H1 (cell line): Measurements from ENCODE around the gene ZBTB45. TPM values are rescaled to one million over a fixed set of nuclear protein-coding genes. Genes with fewer than 3 reads are reported as not detected.

Experiments used
- BACH1 ChIP-seq: IDR thresholded peaks from 2 replicates; pipeline ENCODE4 v1.6.1; 2012; ENCODE audit warnings: low read length, improper control_type of control experiment
- CBX5 ChIP-seq: fragments of 300-800, 300-1000 bp; sonication (generic); IDR thresholded peaks from 2 replicates; pipeline ENCODE4 v1.7.1; 2016; ENCODE audit warnings: antibody characterized with exemption, low read length, low read depth
- EP300 ChIP-seq, 2 experiments: IDR thresholded peaks; 1 replicate in 1 of 2; 2 replicates in 1 of 2; pipeline ENCODE4 v1.6.1; 2011 to 2012; ENCODE audit warnings: low read depth in 2 of 2, low read length in 2 of 2, mild to moderate bottlenecking in 2 of 2, borderline replicate concordance in 1 of 2, inconsistent platforms in 1 of 2, moderate library complexity in 1 of 2
- POLR2A ChIP-seq, 2 experiments: IDR thresholded peaks; 1 replicate in 1 of 2; 2 replicates in 1 of 2; pipeline ENCODE4 v1.6.1; 2011; ENCODE audit warnings: low read depth in 2 of 2, low read length in 2 of 2, mild to moderate bottlenecking in 2 of 2; ENCODE audit errors: control extremely low read depth in 1 of 2
- SIRT6 ChIP-seq: IDR thresholded peaks from one replicate; pipeline ENCODE4 v1.7.1; 2012; ENCODE audit warnings: low read length, inconsistent platforms
- TAF7 ChIP-seq: optimal IDR thresholded peaks from 2 replicates; pipeline ENCODE3; 2011; ENCODE audit warnings: low read depth, mild to moderate bottlenecking, inconsistent platforms, low read length, moderate library complexity, borderline replicate concordance
- polyA plus RNA-seq, 7 experiments: library from polyadenylated mRNA; depleted of rRNA in 3 of 7; stranded (reverse) in 5 of 7; unstranded in 2 of 7; fragments of >200 nt in 5 of 7; fragments of 200-250 nt in 2 of 7; gene quantifications; 1 replicate in 5 of 7; 2 replicates in 1 of 7; 4 replicates in 1 of 7; pipeline versions ENCODE4 v1.2.1 to v1.2.3, GENCODE V29; 2011 to 2013; ENCODE audit warnings: missing spikeins in 2 of 7, mixed read lengths in 2 of 7
- total RNA-seq: library from RNA; stranded (reverse); fragmentation: NEBNext Ultra II Directional; extraction: Animal tissue kit (Norgen Biotek cat#: 25700); gene quantifications from 2 replicates; pipeline ENCODE4 v1.2.1, GENCODE V29; 2021

The ZBTB45 gene
- total and polyA plus RNA-seq, 2 of the 8 experiments (the other 6 are each of a cell fraction or from before 2014, with no cell fraction given), result 16.9 to 17.2 TPM

- TF ChIP-seq TAF7, result no peak
- no peak for TF ChIP-seq POLR2A (IDR thresholded peaks at IDR 0.05; ENCODE audit: control extremely low read depth in 1 of 2, low read depth in 2 of 2, low read length in 2 of 2)
- no peak for TF ChIP-seq SIRT6
- TF ChIP-seq EP300 (IDR thresholded peaks at IDR 0.05; ENCODE audit: borderline replicate concordance in 1 of 2, low read depth in 2 of 2, low read length in 2 of 2), result no peak
- no peak for TF ChIP-seq CBX5
- TF ChIP-seq BACH1, result no peak
- TF ChIP-seq, all 59 proteins: peak for 0
These were observed 47.4 kb upstream of the ZBTB45 start (continued) for GRCh38 chr19:58566989-58567388.
